Stimulated activated naive CD8-positive, alpha-beta T cell treated with anti-CD3 and anti-CD28 coated beads, Interleukin-15, amount 100 ng/mL, for 72 hours (primary cell): Measurements from ENCODE around the gene CEP112.

Experiments
- ATAC-seq: fragments of 150-1000 bp; cut with Tn5 transposase; 2 replicates; pipeline ENCODE4 v1.10.0; 2021; ENCODE audit warnings: mild to moderate bottlenecking, moderate library complexity
- DNase-seq, 2 donors: peaks; one replicate each; pipeline ENCODE4 v3.0.0; 2021 to 2022
- H3K27ac Mint-ChIP-seq, 2 donors: one replicate each; pipeline ENCODE4 v1.8.0; 2022; ENCODE audit warnings: mild to moderate bottlenecking in 2 of 2, mixed read lengths in 2 of 2, moderate library complexity in 2 of 2
- H3K27me3 Mint-ChIP-seq: one replicate; pipeline ENCODE4 v1.8.0; 2022; ENCODE audit warnings: mixed read lengths
- H3K4me1 Mint-ChIP-seq: one replicate; pipeline ENCODE4 v1.8.0; 2022; ENCODE audit warnings: mild to moderate bottlenecking, mixed read lengths
- H3K4me3 Mint-ChIP-seq, 2 donors: one replicate each; pipeline ENCODE4 v1.8.0; 2022; ENCODE audit warnings: mild to moderate bottlenecking in 2 of 2, mixed read lengths in 2 of 2, moderate library complexity in 1 of 2
- H3K9me3 Mint-ChIP-seq, 2 donors: one replicate each; pipeline ENCODE4 v1.8.0; 2022; ENCODE audit warnings: mixed read lengths in 2 of 2

The CEP112 gene

DNA sequence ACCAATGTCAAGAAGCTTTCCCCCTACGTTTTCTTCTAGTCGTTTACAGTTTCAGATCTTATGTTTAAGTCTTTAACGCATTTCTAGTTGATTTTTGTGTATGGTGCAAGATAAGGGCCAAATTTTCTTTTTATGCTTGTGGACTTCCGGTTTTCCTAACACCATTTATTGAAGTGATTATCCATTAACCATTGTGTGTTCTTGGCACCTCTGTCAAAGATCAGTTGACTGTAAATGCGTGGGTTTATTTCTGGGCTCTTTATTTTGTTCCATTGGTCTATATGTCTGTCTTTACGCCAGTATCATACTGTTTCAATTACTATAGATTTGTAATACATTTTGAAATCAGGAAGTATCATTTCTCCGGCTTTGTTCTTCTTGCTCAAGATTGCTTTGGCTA, 49.5 kb downstream of the CEP112 start:
- peaks cover 14% of the 10 kb centered on the region for H3K27me3 Mint-ChIP-seq
- peaks cover 0 to 4% of the 10 kb centered on the region in 2 donors for H3K9me3 Mint-ChIP-seq
- no peak overlapping the region for H3K4me3 Mint-ChIP-seq
- DNase-seq = no peak
- H3K27ac Mint-ChIP-seq = no peak overlapping the region
- no peaks in the 10 kb centered on the region for H3K4me1 Mint-ChIP-seq
- ATAC-seq = no peak

DNA sequence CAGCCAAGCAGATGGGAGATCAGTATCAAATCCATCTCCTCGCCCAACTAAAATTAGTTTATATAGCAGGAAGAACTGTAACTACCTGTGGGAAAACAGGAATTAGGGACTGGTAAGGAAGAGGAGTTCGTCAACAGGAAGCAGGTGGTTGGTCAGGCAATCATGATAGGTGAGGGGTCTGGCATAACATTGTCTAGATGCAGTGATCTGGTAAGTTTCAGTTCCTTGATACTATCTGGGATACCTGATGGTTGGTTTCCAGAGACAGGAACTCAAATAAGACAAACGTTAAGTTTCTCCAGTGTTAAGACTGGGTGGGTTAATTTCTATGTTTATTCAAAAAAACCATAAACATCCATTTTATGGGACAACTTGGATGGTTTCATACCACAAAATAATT, 53.8 kb downstream of the CEP112 start:
- peaks cover 12% of the 10 kb centered on the region for H3K27me3 Mint-ChIP-seq
- H3K27ac Mint-ChIP-seq = no peak overlapping the region
- peaks cover 0 to 7% of the 10 kb centered on the region in 2 donors for H3K9me3 Mint-ChIP-seq

DNA sequence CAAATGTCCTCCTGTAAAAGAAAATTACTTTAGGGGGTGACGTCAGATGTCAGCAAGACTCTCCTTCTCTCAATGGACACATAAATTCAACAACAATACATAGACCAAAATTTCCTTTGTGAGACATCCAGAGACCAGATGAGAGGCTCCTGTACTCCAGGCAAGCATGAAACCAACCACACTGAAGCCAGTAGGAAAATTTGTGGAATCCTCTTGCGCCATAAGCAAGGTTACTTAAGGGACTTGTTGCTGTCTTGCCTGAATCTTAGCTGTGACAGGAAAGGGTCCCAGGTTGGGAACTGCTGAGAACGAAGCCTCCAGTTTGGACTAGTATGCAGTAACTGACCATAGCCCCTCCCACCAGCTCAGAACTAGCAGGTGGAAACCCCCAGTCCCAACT, 56.0 kb downstream of the CEP112 start:
- Mint-ChIP-seq H3K27ac (peak overlapping the region in 1 of 2 donors; percentile 59), H3K4me1 (no peaks in the 10 kb centered on the region), H3K4me3 (no peak overlapping the region), H3K27me3 (no peaks in the 10 kb centered on the region), H3K9me3 (peaks cover 0 to 7% of the 10 kb centered on the region in 2 donors)
- DNase-seq = no peak
- ATAC-seq = no peak

More for the DNA sequence above, 53.8 kb downstream of the CEP112 start:
- no peak for DNase-seq
- no peak overlapping the region for H3K4me3 Mint-ChIP-seq
- ATAC-seq = no peak
- H3K4me1 Mint-ChIP-seq = no peaks in the 10 kb centered on the region

DNA sequence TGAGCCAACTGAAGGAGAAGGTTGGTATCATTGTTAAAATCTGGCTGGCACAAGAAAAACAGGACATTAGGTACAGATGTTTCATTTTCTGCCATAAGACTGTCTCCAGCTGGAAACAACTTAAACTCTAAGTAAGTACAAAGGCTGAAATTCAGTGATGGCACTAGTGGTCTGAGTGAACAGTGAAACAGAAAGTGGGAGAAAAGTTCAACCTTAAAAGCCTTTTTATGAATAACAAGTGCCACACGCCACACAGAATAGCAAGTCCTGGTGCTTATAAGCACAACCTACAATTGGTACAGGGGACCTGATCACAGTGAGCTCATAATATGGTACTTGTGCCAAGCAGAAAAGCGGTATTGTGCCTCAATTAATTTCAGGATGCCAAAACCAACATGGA, 56.7 kb downstream of the CEP112 start:
- ATAC-seq = no peak
- Mint-ChIP-seq H3K27me3 (no peaks in the 10 kb centered on the region), H3K27ac (no peak overlapping the region), H3K9me3 (peaks cover 0 to 7% of the 10 kb centered on the region in 2 donors), H3K4me1 (no peaks in the 10 kb centered on the region), H3K4me3 (no peak overlapping the region)
- DNase-seq = no peak

DNA sequence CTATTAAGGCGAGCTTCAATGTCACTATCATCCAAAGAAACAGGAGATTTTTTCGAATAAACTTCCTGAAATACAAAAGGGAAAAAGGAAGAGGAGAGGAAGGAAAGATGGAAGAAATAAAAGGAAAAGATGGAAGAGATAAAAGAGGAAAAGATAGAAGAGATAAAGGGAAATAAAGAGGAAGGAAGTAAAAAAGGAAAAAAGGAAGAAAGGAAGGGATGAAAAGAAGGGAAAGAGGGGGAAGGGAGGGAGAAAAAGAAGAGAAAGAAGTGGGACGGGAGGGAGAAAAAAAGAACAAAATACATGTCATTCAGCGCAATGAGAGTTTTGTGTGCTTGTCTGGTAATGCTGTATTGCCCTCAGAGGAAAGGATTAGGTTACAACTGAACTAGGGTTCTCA, 62.2 kb downstream of the CEP112 start:
- Mint-ChIP-seq H3K4me1 (no peaks in the 10 kb centered on the region), H3K27me3 (no peaks in the 10 kb centered on the region), H3K4me3 (no peak overlapping the region), H3K27ac (no peak overlapping the region), H3K9me3 (no peaks in the 10 kb centered on the region)
- DNase-seq = no peak
- ATAC-seq = no peak

DNA sequence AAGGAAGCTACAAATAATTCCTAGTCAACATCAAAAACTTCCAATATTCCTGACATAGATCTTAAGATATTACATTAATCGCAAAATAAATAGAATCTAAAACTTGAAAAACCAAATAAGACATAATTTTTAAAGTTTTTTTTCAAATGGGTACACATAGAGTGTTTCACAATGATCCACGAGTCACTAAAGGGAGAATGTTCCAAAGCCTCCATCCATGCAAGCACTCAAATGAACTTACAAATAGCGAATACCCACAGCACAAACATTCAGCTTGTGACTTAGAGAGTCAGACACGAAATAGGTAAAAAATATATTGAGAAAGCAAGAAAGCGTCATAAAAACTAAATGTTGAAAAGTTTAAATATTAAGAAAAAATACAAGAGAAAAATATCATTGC, 65.7 kb downstream of the CEP112 start:
- Mint-ChIP-seq H3K27me3 (no peaks in the 10 kb centered on the region), H3K9me3 (peaks cover 0 to 5% of the 10 kb centered on the region in 2 donors), H3K27ac (no peak overlapping the region), H3K4me3 (no peak overlapping the region), H3K4me1 (no peaks in the 10 kb centered on the region)
- DNase-seq (no peak), ATAC-seq (no peak)

DNA sequence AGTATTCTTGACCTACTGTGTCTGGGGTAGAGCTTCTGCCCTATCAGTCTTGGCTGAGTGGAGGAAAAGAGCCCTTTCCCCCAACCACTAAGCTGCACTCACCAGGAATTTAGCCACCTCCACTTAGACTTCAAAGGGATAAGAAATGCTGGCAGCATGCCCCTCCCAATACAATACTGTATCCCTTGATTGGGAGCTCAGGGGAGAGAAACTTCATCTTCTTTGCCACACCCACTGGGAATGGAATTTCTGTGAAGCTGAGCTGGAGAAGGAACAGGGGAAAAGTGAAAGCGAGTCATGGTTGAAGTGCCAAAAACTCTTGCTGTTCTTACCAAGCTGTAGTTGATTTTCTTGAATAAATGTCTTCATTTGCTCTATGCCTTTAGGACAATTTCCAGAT, 68.8 kb downstream of the CEP112 start:
- no peaks in the 10 kb centered on the region for H3K4me1 Mint-ChIP-seq
- H3K27ac Mint-ChIP-seq = no peak overlapping the region
- no peak overlapping the region for H3K4me3 Mint-ChIP-seq
- DNase-seq = no peak
- no peak for ATAC-seq
- no peaks in the 10 kb centered on the region for H3K27me3 Mint-ChIP-seq
- H3K9me3 Mint-ChIP-seq = peaks cover 6 to 13% of the 10 kb centered on the region in 2 donors

DNA sequence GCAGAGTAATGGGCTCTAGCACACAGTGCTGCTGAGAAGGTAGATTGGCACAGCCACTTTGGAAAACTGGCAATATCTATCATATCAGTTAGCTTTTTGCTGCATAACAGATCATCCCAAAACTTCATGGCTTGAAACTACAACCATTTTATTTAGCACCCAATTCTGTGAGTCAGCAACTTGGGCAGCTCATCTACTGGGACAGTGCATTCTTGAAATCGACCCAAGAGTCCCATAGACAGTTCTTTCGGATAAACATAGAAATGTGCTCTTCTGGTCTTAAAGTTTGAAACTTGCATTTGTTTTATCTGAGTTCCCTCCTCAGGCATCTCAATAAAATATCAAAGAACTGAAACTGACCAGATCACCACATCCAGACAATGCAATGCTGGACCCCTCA, 76.7 kb downstream of the CEP112 start:
- Mint-ChIP-seq H3K27ac (no peak overlapping the region), H3K4me1 (no peaks in the 10 kb centered on the region), H3K27me3 (no peaks in the 10 kb centered on the region), H3K9me3 (peaks cover 6 to 8% of the 10 kb centered on the region in 2 donors), H3K4me3 (no peak overlapping the region)
- DNase-seq = no peak
- ATAC-seq = no peak

DNA sequence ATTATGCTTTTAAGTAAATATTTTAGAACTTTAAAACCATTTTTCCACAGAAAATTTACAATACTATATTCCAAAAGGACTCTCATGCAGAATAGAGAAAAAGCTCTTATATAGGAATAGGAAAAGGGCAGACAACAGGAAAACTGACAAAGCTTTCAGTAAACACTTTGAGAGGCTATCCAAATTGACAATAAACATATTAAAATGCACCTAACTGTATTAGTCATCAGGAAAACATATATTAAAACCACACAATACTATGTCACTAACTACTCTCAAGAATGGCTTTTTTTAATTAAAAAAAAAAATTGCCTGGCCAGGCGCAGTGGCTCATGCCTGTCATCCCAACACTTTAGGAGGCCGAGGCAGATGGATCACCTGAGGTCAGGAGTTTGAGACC, 77.3 kb downstream of the CEP112 start:
- peaks cover 2 to 8% of the 10 kb centered on the region in 2 donors for H3K9me3 Mint-ChIP-seq
- no peak overlapping the region for H3K4me3 Mint-ChIP-seq
- no peaks in the 10 kb centered on the region for H3K4me1 Mint-ChIP-seq
- H3K27me3 Mint-ChIP-seq = no peaks in the 10 kb centered on the region
- H3K27ac Mint-ChIP-seq = no peak overlapping the region
- ATAC-seq (no peak), DNase-seq (no peak)

DNA sequence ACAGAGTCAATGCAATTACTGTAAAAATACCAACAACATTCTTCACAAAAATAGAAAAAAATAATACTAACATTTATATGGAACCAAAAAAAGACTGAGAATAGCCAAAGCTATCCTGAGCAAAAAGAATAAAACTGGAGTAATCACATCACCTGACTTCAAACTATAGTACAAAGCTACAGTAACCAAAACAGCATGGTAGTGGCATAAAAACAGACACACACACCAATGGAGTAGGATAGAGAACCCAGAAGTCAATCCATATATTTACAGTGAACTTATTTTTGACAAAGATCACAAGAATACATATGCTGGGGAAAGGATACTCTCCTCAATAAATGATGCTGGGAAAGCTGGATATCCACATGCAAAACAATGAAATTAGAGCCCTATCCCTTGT, 84.2 kb downstream of the CEP112 start:
- no peak overlapping the region for H3K4me3 Mint-ChIP-seq
- ATAC-seq = no peak
- no peak for DNase-seq
- H3K4me1 Mint-ChIP-seq = no peaks in the 10 kb centered on the region
- no peak overlapping the region for H3K27ac Mint-ChIP-seq
- H3K27me3 Mint-ChIP-seq = no peaks in the 10 kb centered on the region
- peaks cover 8 to 13% of the 10 kb centered on the region in 2 donors for H3K9me3 Mint-ChIP-seq

DNA sequence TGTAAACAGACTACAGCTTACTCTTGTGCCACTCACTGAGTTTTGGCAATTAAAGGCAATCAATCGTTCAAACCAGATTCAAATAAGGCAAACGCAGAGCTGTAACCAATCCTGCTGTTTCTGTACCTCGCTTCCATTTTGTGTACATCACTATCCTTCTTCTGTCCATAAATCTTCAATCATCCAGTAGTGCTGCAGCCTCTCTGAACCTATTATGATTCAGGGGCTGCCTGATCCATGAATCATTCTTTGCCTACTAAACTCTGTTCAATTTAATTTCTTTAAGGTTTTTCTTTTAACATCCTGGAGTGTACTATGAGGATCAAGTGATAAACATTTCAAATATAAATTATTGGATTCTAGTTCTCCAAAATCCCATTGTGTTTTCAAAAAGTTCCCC, 93.9 kb downstream of the CEP112 start:
- Mint-ChIP-seq H3K27me3 (no peaks in the 10 kb centered on the region), H3K27ac (no peak overlapping the region), H3K4me1 (no peaks in the 10 kb centered on the region), H3K4me3 (no peak overlapping the region), H3K9me3 (no peaks in the 10 kb centered on the region)
- DNase-seq (no peak), ATAC-seq (no peak)

DNA sequence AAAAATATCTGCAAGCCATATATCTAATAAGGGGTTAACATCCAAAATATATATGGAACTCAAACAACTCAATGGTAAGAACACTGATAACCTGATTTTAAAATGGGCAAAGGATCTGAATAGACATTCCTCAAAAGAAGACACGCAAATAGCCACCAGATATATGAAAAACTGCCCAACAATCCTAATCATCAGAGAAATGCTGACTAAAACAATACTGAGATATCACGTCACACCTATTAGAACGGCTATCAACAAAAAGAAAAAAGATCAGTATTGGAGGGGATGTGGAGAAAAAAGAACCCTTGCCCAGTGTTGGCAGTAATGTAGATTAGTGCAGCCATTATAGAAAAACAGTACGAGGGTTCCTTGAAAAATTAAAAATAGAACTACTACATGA, 97.2 kb downstream of the CEP112 start:
- H3K4me1 Mint-ChIP-seq = no peaks in the 10 kb centered on the region
- H3K4me3 Mint-ChIP-seq = no peak overlapping the region
- no peak overlapping the region for H3K27ac Mint-ChIP-seq
- DNase-seq (no peak), ATAC-seq (no peak)
- H3K9me3 Mint-ChIP-seq = peaks cover 9 to 12% of the 10 kb centered on the region in 2 donors
- H3K27me3 Mint-ChIP-seq = no peaks in the 10 kb centered on the region

DNA sequence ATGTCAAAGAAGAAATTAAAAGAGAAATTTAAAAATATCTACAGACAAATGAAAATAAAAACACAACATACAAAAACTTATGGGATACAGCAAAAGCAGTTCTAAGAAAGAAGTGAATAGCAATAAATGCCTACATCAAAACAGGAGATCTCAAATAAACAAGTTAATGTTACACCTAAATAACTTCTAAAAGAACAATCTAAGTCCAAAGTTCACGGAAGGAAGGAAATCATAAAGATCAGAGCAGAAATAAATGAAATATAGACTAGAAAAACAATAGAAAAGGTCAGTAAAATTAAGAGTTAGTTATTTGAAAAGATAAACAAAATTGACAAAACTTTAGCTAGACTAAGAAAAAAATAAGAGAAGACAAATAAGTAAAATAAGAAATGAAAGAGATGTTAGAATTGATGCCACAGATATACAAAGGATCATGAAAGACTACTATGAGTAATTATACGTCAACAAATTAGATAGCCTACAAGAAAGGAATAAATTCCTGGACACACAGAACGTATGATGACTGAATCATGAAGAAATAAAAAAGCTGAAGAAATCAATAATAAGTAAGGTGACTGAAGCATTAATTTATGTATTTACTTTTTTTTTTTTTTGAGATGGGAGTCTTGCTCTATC, 100.4 kb downstream of the CEP112 start:
- Mint-ChIP-seq H3K4me1 (no peaks in the 10 kb centered on the region), H3K9me3 (peaks cover 21 to 27% of the 10 kb centered on the region in 2 donors), H3K27ac (no peak overlapping the region), H3K4me3 (no peak overlapping the region), H3K27me3 (no peaks in the 10 kb centered on the region)
- no peak for DNase-seq
- no peak for ATAC-seq

DNA sequence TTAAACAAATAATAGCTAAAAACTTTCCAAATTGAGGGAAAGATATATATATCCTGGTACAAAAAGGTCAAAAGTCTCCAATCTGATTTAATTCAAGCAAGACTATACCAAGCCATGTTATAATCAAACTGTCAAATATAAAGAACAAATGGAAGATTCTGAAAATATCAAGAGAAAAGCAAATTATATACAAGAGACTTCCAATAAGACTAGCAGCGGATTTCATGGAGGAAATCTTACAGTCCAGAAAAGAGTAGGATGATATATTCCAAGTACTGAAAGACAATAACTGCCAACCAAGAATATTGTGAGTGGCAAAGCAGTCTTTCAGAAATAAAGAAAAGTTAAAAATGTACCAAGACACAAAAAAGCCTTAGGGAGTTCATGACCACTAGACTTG, 102.2 kb downstream of the CEP112 start:
- Mint-ChIP-seq H3K9me3 (peaks cover 21 to 27% of the 10 kb centered on the region in 2 donors), H3K27me3 (no peaks in the 10 kb centered on the region), H3K4me3 (no peak overlapping the region), H3K27ac (no peak overlapping the region), H3K4me1 (no peaks in the 10 kb centered on the region)
- DNase-seq (no peak), ATAC-seq (no peak)

DNA sequence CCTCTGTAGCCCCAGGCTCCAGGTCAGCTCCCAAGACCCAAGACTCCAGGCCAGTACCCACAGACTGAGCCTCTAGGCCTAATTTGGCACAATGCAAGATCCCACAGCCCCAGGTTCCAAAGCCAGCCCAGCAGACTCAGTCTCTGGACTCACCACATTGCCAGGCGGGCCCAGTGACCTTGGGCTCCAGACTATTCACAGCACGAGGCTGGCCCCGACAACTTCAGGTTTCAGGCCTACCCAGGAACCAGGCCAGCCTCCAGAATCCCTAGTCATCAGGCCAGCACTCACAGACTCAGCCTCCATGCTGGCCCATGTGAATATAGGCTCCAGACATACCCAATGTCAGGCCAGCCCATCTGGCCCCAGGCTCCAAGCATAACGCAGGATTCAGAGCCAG, 103.8 kb downstream of the CEP112 start:
- Mint-ChIP-seq H3K9me3 (peaks cover 21 to 27% of the 10 kb centered on the region in 2 donors), H3K27ac (no peak overlapping the region), H3K4me3 (no peak overlapping the region), H3K4me1 (no peaks in the 10 kb centered on the region), H3K27me3 (no peaks in the 10 kb centered on the region)
- ATAC-seq (no peak), DNase-seq (no peak)

DNA sequence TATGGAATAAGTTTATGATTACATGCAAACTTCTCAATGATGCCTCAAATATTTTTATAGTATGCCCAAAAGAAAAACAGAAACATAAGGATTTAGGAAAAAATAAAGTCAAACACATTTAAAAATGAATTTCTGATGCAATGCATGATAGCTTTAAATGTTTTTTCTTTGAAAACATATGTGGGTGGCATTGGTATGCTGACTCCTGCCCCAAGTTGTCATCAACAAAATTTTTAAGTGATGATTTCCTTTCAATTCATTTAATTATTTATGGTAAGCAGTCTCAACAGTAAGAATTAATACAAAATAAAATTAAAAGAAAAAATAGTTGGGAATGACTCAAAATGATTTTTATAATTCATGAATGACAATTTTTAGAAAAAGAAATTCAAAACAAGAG, 104.9 kb downstream of the CEP112 start:
- Mint-ChIP-seq H3K27ac (no peak overlapping the region), H3K4me3 (no peak overlapping the region), H3K4me1 (no peaks in the 10 kb centered on the region), H3K27me3 (no peaks in the 10 kb centered on the region), H3K9me3 (peaks cover 17 to 27% of the 10 kb centered on the region in 2 donors)
- DNase-seq (no peak), ATAC-seq (no peak)

DNA sequence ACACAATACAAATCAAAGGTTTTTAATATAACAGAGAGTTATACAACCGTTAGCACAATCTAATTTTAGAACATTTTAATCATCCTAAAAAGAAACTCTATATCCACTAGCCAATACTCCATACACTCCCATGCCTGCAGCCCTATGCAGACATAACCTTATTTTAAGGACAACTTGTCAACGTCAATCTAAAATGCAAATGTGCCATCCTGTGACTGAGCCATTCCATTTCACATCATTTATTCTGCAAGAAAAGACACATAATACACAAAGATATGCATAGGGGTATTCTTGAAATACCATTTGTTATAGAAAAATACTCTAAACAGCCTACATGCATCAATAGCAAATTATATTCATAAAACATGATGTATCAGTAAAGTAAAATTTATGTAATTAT, 106.7 kb downstream of the CEP112 start:
- no peak overlapping the region for H3K27ac Mint-ChIP-seq

More for the DNA sequence above, 106.7 kb downstream of the CEP112 start:
- ATAC-seq (no peak), DNase-seq (no peak)
- H3K27me3 Mint-ChIP-seq = no peaks in the 10 kb centered on the region
- no peak overlapping the region for H3K4me3 Mint-ChIP-seq
- H3K4me1 Mint-ChIP-seq = no peaks in the 10 kb centered on the region
- peaks cover 16 to 22% of the 10 kb centered on the region in 2 donors for H3K9me3 Mint-ChIP-seq
